ENCODE results near the gene POLE2.

DNA sequence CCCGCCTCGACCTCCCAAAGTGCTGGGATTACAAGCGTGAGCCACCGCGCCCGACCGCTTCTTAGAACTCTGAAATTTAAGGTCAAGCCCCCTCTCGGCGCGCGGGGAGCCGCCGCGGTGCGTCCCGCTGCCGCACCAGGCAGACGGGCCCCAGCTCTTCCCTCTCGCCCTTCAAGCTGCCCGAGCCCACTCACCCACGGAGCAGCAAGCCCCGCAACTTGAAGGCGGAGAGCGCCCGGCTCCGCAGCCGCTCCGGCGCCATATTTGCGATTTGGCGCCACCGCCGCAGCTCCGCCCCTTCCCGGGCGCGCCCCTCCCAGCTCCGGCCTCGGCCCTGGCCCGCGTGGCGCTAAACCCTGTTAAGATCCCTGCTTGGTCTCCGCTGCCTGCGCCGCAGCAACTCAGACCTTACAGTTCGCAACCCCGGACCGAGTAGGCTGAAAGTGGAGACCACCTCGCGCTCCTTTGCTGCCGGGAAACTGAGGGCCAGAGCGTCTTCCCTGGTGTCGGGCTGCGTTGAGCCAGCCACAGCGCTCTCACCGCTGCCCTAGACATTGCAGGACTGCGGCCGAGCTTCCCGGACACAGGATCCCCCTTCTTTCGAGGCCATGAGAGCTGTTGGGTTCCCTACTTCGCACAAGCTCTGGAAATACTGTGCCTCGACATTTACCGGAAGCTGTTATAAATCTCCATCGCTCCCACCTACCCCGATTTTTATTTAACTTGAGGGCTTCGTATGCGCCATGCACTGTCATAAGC, at the start of gene POLE2:
- TF ChIP-seq, protein P1, sequence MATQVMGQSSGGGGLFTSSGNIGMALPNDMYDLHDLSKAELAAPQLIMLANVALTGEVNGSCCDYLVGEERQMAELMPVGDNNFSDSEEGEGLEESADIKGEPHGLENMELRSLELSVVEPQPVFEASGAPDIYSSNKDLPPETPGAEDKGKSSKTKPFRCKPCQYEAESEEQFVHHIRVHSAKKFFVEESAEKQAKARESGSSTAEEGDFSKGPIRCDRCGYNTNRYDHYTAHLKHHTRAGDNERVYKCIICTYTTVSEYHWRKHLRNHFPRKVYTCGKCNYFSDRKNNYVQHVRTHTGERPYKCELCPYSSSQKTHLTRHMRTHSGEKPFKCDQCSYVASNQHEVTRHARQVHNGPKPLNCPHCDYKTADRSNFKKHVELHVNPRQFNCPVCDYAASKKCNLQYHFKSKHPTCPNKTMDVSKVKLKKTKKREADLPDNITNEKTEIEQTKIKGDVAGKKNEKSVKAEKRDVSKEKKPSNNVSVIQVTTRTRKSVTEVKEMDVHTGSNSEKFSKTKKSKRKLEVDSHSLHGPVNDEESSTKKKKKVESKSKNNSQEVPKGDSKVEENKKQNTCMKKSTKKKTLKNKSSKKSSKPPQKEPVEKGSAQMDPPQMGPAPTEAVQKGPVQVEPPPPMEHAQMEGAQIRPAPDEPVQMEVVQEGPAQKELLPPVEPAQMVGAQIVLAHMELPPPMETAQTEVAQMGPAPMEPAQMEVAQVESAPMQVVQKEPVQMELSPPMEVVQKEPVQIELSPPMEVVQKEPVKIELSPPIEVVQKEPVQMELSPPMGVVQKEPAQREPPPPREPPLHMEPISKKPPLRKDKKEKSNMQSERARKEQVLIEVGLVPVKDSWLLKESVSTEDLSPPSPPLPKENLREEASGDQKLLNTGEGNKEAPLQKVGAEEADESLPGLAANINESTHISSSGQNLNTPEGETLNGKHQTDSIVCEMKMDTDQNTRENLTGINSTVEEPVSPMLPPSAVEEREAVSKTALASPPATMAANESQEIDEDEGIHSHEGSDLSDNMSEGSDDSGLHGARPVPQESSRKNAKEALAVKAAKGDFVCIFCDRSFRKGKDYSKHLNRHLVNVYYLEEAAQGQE (tag by site-specific recombination; IDR thresholded peaks at IDR 0.05) = no peak
- TF ChIP-seq, protein P2, sequence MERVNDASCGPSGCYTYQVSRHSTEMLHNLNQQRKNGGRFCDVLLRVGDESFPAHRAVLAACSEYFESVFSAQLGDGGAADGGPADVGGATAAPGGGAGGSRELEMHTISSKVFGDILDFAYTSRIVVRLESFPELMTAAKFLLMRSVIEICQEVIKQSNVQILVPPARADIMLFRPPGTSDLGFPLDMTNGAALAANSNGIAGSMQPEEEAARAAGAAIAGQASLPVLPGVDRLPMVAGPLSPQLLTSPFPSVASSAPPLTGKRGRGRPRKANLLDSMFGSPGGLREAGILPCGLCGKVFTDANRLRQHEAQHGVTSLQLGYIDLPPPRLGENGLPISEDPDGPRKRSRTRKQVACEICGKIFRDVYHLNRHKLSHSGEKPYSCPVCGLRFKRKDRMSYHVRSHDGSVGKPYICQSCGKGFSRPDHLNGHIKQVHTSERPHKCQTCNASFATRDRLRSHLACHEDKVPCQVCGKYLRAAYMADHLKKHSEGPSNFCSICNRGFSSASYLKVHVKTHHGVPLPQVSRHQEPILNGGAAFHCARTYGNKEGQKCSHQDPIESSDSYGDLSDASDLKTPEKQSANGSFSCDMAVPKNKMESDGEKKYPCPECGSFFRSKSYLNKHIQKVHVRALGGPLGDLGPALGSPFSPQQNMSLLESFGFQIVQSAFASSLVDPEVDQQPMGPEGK (tag by site-specific recombination; IDR thresholded peaks at IDR 0.05) = no peak; the same call in 1 of the 2 replicates
- no peak for TF ChIP-seq ZNF510 (tag by site-specific recombination; IDR thresholded peaks at IDR 0.05; ENCODE audit: insufficient replicate concordance)

All from HEK293 (cell line).